HG02973 (cell line): ENCODE data around the gene DDX17.
"Not testable (repeated sequence)": the region's sequence is repeated elsewhere in the genome, so short reads cannot be mapped to it uniquely, and the experiment has no call there.

Source experiments
- ATAC-seq: cut with Tn5 transposase; IDR thresholded peaks from one replicate; pipeline ENCODE4 v1.9.1; 2021; ENCODE audit warnings: moderate library complexity; ENCODE audit not compliant: unreplicated experiment

Gene DDX17

DNA sequence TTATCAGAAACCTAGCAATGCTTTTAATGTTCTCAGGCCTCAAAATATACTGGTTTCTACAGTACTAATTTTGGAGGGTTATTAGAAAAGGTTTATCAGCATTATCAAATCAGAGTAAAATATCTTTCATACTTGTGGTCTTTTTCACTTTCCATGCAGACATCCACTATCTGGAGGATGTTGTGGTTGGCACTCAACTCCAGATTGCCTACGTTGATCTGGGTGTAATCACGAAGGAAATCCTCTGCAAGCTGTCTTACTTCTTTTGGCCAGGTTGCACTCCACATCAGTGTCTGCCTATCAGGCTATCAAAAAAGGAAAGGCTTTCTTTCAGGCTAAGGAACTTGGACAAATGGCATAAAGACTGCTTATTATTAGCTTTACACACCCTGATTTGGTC, 11.6 kb downstream of the DDX17 start:
- no peak for ATAC-seq

DNA sequence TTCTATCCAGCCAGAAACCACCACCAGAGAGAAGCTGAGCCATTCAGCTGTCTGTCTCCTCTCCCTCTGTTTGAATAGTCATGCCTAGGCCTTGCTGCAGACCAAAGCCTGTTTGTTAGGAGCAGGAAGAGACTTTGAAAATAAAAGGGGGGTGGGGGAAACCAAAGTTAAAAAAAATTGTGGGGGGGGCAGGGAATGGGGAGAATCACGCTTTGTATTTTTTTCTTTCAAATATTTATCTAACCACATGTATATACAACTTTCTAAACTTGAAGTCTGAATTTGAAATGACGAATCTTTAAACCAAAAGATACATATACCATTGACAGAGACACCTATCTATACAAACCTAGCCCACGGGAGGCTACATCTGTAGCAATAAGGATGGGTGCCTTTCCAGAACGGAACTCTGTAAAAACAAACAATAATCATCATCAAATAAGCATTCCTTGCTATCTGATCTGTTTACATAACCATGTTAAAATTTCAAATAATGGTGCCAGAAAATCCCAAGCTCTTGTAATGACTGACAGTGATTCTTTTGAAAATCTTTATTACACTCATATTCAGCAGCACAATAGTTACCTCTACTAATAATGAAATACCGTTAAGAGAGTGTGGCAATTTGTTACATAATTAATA, 14.3 kb downstream of the DDX17 start:
- no peak for ATAC-seq

DNA sequence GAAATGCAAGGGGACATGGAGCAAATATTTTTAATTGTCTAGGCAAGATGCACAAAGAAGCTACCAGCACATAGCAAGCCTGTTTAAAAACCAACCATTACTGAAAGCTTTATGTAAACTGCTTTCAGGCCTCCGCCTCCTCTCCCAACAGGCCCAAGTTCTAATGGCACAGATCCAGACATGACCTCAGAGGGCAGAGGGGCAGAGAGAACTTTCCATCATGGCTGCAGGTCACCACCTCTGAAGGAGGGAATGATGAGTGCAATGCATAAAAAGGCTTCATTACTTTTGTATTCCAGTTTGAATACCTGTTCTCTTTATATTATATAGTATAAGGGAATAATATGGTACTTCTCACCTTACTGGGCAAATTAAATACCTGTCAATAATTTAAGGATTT, 15.2 kb downstream of the DDX17 start:
- ATAC-seq: no peak

DNA sequence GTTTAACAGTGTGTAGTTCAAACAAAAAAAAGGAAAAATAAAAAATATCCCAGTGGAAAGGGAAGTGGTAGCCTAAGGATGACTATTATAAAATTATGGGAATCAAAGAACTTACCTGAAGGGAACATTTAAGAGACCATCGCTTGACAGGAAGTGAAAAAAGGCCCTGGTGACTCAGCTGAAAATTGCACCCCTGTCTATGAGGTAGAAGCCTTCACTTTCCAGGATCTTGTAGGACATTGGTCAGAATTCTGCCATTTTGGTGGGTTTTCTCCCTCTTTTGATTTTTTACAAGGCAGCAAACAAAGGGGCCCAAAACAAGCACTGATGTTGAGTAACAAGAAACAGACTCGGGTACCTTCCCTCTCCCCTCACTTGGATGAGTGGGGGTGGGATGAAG, 15.6 kb downstream of the DDX17 start:
- no peak for ATAC-seq

DNA sequence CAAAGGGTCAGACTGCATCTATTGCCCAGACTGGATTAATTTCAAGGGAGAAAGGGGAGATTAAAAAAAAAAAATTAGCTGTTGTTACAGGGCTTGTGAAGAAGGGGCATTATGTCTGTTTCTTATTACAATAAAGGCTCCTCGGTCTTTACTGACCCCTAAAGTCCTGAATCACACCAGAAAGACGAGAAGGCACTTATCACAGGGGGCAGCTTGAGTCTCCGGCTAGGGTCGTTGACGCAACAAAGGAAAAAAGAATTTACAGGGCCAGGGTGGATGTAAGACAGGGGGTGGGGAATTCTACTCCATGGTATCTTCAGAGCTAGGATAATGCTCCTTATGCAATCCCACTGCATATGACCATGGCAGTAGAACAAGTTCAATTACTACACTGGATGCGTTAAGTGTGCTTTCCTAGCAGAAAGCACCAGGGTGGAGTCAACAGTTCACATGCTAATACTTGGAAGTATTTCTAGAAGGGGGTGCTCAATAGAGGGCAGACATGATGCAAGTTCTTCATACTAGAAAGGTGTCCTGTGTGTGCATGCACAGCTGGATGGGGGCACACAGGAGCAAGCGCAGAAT, 16.5 kb downstream of the DDX17 start:
- ATAC-seq: no peak

DNA sequence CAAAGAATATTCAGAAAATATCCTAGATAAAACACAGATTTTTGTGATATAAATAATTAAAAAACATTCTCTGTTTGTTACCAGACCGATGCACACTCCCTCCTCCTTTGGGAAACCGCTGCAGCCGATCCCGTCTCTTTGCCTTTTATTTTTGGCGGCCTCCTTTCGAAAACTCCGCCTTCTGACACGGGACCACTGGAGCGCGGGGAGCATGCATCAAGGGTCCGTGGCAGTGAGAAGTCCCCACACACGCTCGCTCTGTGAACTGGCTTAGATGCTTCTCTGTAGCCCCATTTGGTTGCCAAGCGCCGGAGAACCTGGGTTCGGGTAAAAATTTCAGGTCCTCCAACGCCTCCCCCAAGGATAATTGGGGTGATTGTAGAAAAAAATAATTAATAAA, 17.0 kb downstream of the DDX17 start:
- no peak for ATAC-seq

DNA sequence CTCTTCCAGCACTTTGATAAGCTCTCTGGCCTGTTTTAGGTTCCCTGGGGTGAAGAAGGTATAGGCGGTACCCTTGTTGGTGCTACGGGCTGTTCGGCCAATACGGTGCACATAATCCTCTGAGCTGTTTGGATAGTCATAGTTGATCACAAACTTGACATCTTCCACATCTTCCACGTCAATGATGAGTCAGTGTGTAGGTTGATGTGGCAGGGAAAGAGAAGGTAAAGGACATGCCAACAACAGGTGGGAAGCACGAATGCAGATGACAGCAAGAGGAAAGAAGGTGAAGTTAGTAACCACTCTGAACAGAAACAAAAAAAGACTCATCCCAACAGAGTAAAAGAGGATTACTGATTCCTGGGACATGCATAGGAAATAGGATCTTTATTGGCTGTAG, 18.2 kb downstream of the DDX17 start:
- no peak for ATAC-seq

DNA sequence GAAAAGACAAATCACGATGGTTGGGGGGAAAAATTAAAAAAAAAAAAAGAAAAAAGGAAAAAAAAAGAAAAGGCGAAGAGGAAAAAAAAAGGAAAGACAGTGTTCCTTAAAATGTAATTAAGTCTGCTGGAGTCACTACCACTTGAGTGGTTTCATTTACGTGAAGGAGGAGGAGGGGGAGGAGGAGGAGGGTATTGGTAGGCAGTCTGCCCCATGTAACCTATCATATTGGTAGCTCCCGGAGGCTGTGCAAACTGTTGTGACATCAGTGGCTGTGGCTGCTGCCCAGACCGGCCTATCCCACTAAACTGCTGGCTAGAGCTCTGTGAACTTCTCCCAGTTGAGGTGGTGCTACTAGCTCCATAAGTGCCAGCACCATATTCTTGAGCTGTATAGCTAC, 20.3 kb downstream of the DDX17 start:
- ATAC-seq: no peak

DNA sequence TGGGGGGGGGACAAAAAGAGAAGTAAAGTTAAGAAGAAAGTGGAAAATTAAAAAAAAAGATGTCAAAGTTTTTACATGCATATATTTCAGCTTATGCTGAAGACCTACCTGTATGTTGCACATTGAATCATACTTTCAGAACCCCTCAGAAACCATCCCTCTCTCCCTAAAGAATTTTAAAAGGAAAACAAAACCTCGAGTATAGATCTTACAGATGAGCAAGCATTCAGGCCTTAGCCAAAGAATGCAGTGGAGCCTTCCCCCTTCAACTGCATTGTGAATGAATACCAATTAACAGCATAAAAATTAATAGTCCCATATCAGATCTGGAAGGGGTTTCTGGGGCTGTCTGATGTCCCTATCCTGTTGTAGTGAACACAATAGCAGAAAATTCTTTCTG, 21.9 kb downstream of the DDX17 start:
- ATAC-seq: no peak

DNA sequence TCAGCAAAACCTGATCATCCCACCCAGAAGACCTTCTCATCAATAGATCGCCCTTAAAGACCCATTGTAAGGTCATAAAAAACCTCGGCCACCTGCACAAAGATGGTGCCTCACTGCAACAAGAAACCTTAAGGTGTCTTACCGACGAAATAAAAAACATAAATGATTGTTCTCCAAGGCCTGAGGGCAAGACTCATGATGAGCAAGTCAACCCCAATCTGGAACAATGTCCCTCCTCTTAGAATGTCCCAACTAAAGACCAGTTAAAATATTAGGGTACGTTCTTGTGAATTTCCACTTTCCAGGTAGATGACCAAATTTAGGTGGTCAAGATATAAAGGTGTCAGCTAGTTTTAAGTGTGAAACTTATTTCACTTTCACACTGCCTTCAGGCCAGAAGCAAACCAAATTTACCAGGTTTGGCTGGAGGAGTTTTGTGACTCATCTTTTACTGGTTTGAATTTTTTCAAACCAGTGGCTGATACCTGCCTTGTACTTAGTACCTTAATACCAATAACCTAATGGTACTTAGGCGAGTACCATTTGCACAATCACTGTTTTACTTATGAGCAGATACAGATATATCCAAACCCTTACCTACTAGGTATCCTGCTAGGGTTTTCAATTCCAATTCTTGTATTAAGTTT, 23.3 kb downstream of the DDX17 start:
- no peak for ATAC-seq

DNA sequence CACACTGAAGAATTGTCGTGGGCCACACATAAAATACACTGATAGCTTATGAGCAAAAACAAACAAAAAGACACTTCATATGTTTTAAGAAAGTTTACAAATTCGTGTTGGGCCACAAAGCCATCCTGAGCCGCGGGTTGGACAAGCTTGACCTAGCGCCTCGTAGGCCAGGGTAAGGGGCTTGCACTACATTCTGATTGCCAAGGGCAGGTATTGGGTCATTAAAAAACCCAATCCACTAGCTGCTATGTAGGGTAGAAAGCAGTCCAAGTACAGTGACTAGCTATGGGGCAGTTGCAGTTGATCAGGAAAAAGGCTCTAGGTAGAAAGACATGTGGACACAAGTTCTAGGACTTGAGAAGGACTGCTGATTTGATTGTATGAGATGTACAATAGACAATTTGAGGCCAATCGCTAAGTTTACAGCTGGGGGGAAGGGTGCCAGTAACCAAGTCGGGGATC, 24.2 kb downstream of the DDX17 start:
- no peak for ATAC-seq

DNA sequence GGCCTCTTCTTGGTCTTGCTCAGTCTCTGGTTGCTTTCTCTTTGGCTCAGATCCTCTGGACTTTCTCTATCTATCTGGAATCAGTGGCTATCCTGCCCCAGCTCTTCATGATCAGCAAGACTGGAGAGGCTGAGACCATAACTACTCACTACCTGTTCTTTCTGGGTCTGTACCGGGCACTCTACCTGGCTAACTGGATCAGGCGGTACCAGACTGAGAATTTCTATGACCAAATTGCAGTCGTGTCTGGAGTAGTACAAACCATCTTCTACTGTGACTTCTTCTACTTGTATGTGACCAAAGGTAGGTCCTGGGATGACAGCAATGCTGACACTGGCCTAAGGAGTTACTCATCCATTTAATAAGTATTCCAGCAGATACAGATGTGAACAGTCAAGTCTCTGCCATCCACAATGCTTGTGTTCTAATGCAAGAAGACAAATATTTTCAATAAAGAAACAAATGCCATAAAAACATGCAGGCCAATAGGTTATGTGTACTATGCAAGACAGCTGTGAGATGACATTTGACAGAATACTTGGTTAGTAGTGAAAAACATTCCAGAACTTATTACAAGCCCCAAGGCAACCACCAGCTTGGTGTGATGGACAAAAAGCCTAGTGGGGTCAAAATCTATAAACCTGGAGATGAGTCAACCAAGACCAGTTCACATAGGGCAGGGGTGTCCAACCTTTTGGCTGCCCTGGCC, 24.8 kb downstream of the DDX17 start:
- ATAC-seq: no peak

DNA sequence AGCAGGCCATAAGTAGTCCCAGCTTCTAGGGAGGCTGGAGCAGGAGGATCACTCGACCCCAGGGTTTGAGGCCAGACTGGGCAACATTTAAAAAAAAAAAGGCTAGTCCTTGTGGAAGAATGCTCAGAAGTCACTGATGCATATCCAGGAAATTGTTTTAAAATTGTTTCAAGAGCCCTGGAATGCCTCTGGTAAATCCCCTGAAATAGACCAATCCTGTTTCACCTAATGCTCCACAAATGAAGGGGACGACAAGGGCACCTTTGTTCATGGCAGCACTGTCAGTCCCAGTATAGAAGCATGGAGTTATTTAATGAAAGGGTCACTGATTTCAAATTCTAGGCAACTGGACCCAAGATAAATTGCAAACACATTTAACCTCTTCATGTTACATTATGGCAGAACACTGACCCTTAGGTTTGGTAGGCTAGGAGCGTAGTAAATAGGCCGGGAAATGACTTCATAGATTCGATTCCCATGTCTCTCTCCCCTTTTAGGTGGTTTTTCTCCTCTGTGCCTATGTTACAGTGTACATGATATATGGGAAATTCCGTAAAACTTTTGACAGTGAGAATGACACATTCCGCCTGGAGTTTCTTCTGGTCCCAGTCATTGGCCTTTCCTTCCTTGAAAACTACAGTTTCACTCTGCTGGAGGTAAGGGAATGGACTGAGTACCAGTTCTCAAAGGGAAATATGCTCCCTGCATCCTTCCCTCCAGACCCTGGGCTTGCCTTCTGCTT, 26.8 kb downstream of the DDX17 start:
- ATAC-seq: no peak

DNA sequence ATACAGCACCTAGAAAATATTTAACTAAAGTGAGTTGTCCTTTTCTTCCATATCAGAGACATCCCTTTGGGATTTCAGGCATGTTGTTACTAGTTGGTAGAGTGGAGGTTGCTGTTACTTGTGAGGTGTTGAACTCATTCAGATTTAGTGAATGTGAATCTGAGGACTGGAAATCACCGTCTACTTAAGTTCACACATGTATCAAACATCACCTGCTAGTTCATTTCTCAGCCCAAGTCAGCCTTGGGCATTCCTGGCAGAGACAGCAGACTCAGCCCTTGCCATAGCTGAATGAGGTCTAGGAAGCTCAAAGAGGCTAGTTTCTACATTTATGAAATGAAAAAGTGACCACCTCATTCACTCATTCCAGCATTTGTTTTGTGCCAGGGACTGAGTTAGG, 28.5 kb downstream of the DDX17 start:
- ATAC-seq: no peak

DNA sequence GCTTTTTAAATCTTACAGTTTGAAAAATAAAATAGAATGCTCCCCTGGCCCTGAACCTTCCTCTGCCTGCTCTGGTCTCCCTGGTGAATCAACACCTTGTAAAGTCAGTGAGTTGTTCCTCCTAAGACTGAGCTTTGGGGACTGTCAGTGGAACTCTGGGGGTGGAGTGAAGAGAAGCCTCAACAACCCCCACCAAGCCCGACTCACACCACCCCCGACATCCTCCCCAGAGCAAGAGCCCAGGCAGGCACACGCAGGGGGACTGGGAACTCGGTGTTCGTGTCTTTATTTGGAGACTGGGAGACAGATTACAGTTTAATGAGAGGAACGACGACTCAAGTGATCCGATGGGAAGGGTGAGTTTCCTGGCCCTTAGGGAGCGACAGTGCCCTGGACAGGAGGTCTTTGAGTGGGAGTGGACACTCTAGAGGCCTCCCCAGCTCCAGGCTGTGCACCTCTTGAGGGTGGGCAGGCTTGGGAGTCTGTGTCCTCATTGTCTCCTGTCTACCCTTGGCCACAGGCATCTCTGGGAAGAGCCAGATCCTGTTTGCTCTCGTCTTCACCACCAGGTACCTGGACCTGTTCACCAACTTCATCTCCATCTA, 32.0 kb downstream of the DDX17 start:
- ATAC-seq: no peak

DNA sequence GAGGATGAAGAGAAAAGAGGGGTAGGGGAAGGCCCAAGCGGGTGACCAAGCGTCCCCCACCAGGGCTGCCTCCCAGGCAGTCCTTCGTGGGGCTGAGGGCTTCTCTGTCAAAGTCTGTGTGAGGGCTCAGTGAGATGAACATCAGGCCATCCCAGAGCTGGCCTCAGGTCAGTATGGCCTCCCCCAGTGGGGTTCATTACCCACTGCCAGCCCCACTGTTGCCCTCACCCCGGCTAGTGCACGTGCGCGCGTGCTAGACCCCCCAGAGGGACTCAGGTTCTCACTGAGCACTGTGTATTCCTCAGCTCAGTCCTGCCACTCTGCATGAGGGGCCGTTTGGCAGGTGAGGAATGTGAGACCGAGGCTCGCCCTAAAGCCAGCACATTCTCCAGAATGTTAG, 34.9 kb downstream of the DDX17 start:
- ATAC-seq: no peak

DNA sequence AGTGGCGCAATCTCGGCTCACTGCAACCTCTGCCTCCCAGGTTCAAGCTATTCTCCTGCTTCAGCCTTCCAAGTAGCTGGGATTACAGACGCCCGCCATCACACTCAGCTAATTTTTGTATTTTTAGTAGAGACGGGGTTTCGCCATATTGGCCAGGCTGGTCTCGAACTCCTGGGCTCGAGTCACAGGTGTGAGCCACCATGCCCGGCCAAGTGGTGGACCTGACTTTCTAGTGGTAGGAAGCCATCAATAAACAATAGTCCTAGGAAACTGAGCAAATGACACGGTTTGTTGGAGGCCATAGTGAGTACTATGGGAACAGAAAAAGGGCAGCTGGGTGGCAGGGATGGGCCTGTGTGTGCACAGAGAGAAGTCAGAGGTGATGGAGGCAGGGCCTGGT, 35.9 kb downstream of the DDX17 start:
- ATAC-seq: not testable (repeated sequence)

DNA sequence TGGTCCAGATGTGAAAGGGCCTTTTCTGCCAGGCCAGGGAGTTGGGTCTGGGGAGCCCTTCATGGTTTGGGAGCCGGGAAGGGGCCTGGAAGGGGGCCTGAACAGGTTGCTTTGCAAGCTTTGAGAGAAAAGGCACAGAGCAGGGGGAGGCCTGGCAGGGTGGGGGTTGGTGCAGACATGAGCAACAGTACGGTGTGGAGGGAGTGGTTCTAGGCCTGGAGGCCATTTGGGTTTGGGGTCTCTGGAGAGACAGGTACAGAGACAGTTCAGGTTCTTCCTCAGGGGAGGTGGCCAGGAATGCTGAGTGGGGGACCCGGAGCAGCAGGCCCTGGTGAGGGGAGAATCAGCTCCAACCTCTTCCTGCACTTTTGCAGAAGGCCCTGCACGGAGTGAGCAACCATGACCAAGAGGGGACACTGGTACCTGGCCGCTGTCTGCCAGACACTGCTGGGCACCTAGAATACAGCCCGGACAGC, 36.8 kb downstream of the DDX17 start:
- no peak for ATAC-seq

DNA sequence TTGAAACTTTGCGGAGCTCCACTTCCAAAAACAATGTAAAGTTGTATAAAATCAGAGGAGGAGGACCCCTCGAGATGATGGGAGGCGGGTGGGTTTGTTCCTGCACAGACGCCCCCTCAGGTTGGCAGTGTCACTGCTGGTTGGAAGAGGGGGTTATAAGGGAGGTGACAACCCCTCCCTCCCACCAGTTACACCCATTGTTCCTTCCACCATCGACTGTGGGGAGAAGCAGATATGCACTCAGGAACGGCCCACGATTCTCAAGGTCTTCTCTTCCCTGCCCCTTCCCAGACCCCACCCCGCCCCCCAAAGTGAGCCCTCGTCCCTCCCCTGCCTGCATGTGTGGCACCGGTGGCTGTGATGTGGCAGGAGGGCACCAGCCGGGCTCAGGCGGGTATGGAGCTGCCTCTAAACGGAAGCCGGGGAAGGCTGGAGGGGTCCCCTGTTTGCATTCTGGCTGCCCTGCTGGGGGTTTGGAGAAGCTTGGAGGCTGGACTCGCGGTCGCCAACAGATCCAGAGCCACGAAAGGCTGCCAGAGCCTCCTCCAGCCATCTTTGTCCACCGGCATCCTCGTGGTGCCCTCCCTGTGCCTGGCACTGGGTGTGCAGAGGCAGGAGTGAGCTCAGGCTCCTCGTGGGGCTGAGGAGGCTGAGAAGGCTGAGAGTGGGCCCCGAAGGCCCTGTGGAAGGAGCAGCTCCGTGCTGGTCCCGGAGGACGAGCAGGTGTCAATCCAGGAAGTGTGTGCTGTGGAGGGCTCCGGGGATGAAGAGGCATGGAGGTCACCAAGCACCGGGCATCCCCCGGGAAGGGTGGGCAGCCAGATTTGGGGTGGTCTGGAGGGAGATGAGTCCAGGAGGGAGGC, 37.4 kb downstream of the DDX17 start:
- ATAC-seq: no peak
